Lower lobe of right lung (tissue), 2 donors: ENCODE data around the gene MEIOB. TPM values are rescaled to one million over a fixed set of nuclear protein-coding genes. Genes with fewer than 3 reads are reported as not detected.
A peak's percentile ranks its signal among the peaks of the same experiment; 100 is the strongest.
"Not testable (repeated sequence)": the region's sequence is repeated elsewhere in the genome, so short reads cannot be mapped to it uniquely, and the experiment has no call there.

Experiments used
- ATAC-seq, 2 donors: fragments of 200-7000 bp; cut with Tn5 transposase; one replicate each; pipeline ENCODE4 v1.9.1; 2020 to 2022; ENCODE audit warnings: mild to moderate bottlenecking in 2 of 2, moderate library complexity in 2 of 2
- DNase-seq: peaks from one replicate; pipeline ENCODE4 v3.0.0-alpha.2; 2020
- H3K27ac ChIP-seq: fragments of 200-600 bp; one replicate; pipeline ENCODE4 v1.8.0; 2022
- H3K27me3 ChIP-seq: fragments of 200-600 bp; one replicate; pipeline ENCODE4 v1.8.0; 2022; ENCODE audit warnings: low read depth
- H3K36me3 ChIP-seq: fragments of 200-600 bp; one replicate; pipeline ENCODE4 v1.8.0; 2022; ENCODE audit warnings: mild to moderate bottlenecking
- H3K4me1 ChIP-seq: fragments of 200-600 bp; one replicate; pipeline ENCODE4 v1.8.0; 2022
- H3K4me3 ChIP-seq: fragments of 200-600 bp; one replicate; pipeline ENCODE4 v1.8.0; 2022; ENCODE audit warnings: mild to moderate bottlenecking
- H3K9me3 ChIP-seq: fragments of 200-600 bp; one replicate; pipeline ENCODE4 v1.8.0; 2022
- CTCF ChIP-seq: fragments of 200-600 bp; IDR thresholded peaks from one replicate; pipeline ENCODE4 v1.8.0; 2022; ENCODE audit warnings: antibody characterized with exemption, mild to moderate bottlenecking
- intact Hi-C: fragments of 100-400 bp; cut with DNase I; formaldehyde crosslinking; loops from one replicate; pipeline ENCODE4 v1.11.0; 2022
- total RNA-seq: library from RNA; stranded (reverse); fragmentation: NEBNext Ultra II Directional; extraction: Animal tissue kit (Norgen Biotek cat#: 25700); gene quantifications from one replicate; pipeline ENCODE4 v1.2.1, GENCODE V29; 2021
- donor health status: DM: no; HTN: yes; CAD: no; lungs with severe emphysema.

MEIOB gene
- total RNA-seq, 1 donor from 2014 or later = not detected

DNA sequence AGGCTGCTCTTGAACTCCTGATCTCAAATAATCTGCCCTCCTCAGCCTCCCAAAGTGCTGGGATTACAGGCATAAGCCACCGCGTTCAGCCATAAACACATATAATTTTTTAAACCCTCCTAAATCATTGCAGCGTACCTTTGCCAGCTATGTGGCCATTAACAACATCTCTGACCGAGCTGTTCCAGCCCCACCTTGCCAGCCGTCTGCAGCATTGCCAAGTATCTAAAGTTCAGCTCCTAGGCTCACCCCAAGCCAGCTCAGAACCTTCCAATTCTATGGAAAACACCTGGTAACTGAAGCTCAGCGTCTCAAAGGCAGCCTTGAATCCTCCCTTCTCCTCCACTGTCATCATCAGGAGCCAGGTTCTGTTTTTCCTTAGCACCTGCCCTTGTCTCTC is 5.1 kb upstream of the MEIOB start:
- no peaks in the 10 kb centered on the region for H3K4me1 ChIP-seq
- peaks cover 39% of the 10 kb centered on the region for H3K27me3 ChIP-seq
- DNase-seq = no peak
- TF ChIP-seq CTCF = no peak
- no peaks in the 10 kb centered on the region for H3K36me3 ChIP-seq
- no peak overlapping the region for H3K27ac ChIP-seq
- no peak overlapping the region for H3K4me3 ChIP-seq
- intact Hi-C loops = no loop called here
- H3K9me3 ChIP-seq = no peaks in the 10 kb centered on the region
- ATAC-seq = no peak

DNA sequence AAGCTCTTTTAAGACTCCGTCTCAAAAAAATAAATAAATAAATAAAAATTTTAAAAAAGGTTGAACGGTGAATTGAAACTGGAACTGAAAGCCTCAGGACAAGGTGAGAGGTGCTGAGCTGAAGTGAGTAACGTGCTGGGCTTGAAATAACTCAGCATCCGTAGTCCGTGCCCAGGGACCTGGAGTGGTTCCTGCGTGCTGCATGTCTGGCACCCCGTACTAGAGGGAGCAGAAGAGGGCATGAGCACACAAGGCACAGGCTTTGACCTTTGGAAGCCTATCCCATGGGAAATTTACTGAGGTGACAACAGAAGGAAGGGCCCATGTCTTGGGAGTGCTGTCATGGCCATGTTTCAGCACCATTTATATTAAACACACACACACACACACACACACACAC is 4.5 kb upstream of the MEIOB start:
- no peak for ATAC-seq
- TF ChIP-seq CTCF = no peak
- peaks cover 42% of the 10 kb centered on the region for H3K27me3 ChIP-seq

DNA sequence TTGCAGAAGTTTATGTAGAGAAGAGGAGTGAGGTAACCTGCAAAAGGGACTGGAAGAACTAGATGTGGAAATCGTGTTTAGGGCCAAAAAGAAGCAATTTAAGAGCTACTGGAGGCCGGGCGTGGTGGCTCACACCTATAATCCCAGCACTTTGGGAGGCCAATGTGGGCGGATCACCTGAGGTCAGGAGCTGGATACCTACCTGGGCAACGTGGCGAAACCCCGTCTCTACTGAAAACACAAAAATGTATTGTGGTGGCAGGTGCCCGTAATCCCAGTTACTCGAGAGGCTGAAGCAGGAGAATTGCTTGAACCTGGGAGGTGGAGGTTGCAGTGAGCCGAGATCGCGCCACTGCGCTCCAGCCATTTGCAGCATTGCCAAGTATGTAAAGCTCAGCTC is 4.1 kb upstream of the MEIOB start:
- ATAC-seq, H3K27ac ChIP-seq, H3K4me3 ChIP-seq, DNase-seq, H3K4me1 ChIP-seq, intact Hi-C loops, H3K9me3 ChIP-seq, H3K36me3 ChIP-seq: not testable (repeated sequence)
- H3K27me3 ChIP-seq = peaks cover 42% of the 10 kb centered on the region

More for the DNA sequence above, 4.5 kb upstream of the MEIOB start:
- Histone ChIP-seq H3K9me3 (no peaks in the 10 kb centered on the region), H3K36me3 (no peaks in the 10 kb centered on the region), H3K4me3 (no peak overlapping the region), H3K4me1 (no peaks in the 10 kb centered on the region), H3K27ac (no peak overlapping the region)
- intact Hi-C loops = no loop called here
- DNase-seq = no peak

- intact Hi-C loops = no loop called here
- no peak for TF ChIP-seq CTCF
Measured at GRCh38 chr16:1874854-1875253, 2.9 kb upstream of the MEIOB start.

GRCh38 chr16:1870365-1871082 is 1.4 kb downstream of the MEIOB start:
- Histone ChIP-seq H3K27ac (no peak overlapping the region), H3K4me1 (no peaks in the 10 kb centered on the region), H3K27me3 (peaks cover 22% of the 10 kb centered on the region), H3K4me3 (no peak overlapping the region), H3K36me3 (no peaks in the 10 kb centered on the region), H3K9me3 (no peaks in the 10 kb centered on the region)
- DNase-seq (no peak), ATAC-seq (peak; percentile 74 to 79)
- intact Hi-C loops = no loop called here
- no peak for TF ChIP-seq CTCF

More at GRCh38 chr16:1874854-1875253, 2.9 kb upstream of the MEIOB start:
- no peak for DNase-seq
- Histone ChIP-seq H3K4me1 (no peaks in the 10 kb centered on the region), H3K27me3 (peaks cover 42% of the 10 kb centered on the region), H3K4me3 (no peak overlapping the region), H3K36me3 (no peaks in the 10 kb centered on the region), H3K27ac (no peak overlapping the region), H3K9me3 (no peaks in the 10 kb centered on the region)
- no peak for ATAC-seq

DNA sequence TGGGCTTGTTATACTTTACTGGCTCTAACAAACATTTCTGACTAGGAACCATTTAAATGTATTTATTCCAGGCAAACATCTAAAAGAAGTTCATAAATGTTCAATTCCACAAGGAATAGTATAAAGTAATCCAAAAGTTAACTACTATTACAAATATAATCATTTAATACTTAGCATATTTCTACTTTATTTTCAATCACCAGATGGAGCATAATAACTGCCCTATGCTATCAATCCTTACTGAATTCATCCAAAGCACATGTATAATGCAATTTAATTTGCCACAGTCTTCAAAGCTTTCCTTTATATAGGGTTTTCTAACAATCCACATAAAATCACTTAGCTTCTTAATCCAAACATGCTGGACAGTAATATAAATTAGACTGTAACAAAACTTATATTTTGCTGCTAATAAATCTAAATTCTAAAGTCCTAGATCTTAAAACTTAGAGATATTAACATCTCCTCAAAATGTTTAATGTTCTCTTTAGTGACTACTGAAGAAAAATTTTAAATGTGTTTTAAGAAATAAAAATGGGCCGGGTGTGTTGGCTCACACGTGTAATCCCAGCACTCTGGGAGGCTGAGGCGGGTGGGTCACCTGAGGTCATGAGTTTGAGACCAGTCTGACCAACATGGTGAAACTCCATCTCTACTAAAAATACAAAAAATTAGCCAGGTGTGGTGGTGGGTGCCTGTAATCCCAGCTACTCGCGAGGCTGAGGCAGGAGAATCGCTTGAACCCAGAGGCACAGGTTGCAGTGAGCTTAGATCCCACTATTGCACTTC is 5.9 kb downstream of the MEIOB start:
- no peak for TF ChIP-seq CTCF
- Histone ChIP-seq H3K4me1 (no peaks in the 10 kb centered on the region), H3K4me3 (no peak overlapping the region), H3K27me3 (no peaks in the 10 kb centered on the region), H3K9me3 (no peaks in the 10 kb centered on the region), H3K36me3 (no peaks in the 10 kb centered on the region), H3K27ac (no peak overlapping the region)
- ATAC-seq (no peak), DNase-seq (no peak)
- intact Hi-C loops = no loop called here
